Measurements from ENCODE around the gene WBP4. TPM values are rescaled to one million over a fixed set of nuclear protein-coding genes. Genes with fewer than 3 reads are reported as not detected.

Gene WBP4
- total RNA-seq, 1 experiment from 2014 or later = 10.0 TPM

GRCh38 chr13:41026788-41027187 is 34.5 kb upstream of the WBP4 start:
- H3K4me1 ChIP-seq (ENCODE audit: control insufficient read depth, insufficient read depth, low read length) = 0 out of 2 replicates have a peak, but pooled peaks cover 2% of the 10 kb centered on the region
- no peak overlapping the region for H3K27ac ChIP-seq (ENCODE audit: low read length)
- TF ChIP-seq POLR2AphosphoS5 (IDR thresholded peaks at IDR 0.05; ENCODE audit: low read depth, low read length) = no peak
- TF ChIP-seq CTCF (IDR thresholded peaks at IDR 0.05) = no peak
- no peak for TF ChIP-seq TCF7L2 (IDR thresholded peaks at IDR 0.05; ENCODE audit: low read depth, low read length)
- TF ChIP-seq SIN3A (IDR thresholded peaks at IDR 0.05; ENCODE audit: borderline replicate concordance, insufficient read depth, low read depth, low read length) = no peak
- no peak for TF ChIP-seq REST (IDR thresholded peaks at IDR 0.05; ENCODE audit: insufficient read depth in 1 of 2, low read depth in 2 of 2, low read length in 1 of 2)
- ChIA-PET POLR2A (no interaction called here), CTCF (no interaction called here)
- no peaks in the 10 kb centered on the region for H3K9me3 ChIP-seq (ENCODE audit: control insufficient read depth, insufficient read depth, low read depth, low read length)
- intact Hi-C loops (cut with micrococcal nuclease; ENCODE audit: unreplicated experiment) (no loop called here), in situ Hi-C loops (cut with HindIII; ENCODE audit: low pct_unique_long_range_greater_than_20kb, low sequenced_read_pairs) (no loop called here)
- no peak overlapping the region for H3K4me3 ChIP-seq (ENCODE audit: low read depth in 2 of 2, low read length in 2 of 2)
- no peak for ATAC-seq
- no peaks in the 10 kb centered on the region for H3K36me3 ChIP-seq (ENCODE audit: control insufficient read depth, insufficient read depth, low read length)
- BruUV-seq (replicated peaks) = no TSS peak
- no peak for DNase-seq (ENCODE audit: low read depth, low spot score)
- H3K27me3 ChIP-seq (ENCODE audit: control insufficient read depth, insufficient read depth, low read length) = no peaks in the 10 kb centered on the region

- no peak for TF ChIP-seq POLR2AphosphoS5 (IDR thresholded peaks at IDR 0.05; ENCODE audit: low read depth, low read length)
- no peak for TF ChIP-seq CTCF (IDR thresholded peaks at IDR 0.05)
- TF ChIP-seq TCF7L2 (IDR thresholded peaks at IDR 0.05; ENCODE audit: low read depth, low read length) = no peak
- TF ChIP-seq SIN3A (IDR thresholded peaks at IDR 0.05; ENCODE audit: borderline replicate concordance, insufficient read depth, low read depth, low read length) = no peak
- no peak for TF ChIP-seq REST (IDR thresholded peaks at IDR 0.05; ENCODE audit: insufficient read depth in 1 of 2, low read depth in 2 of 2, low read length in 1 of 2)
- no peak overlapping the region for H3K27ac ChIP-seq (ENCODE audit: low read length)
- H3K4me3 ChIP-seq (ENCODE audit: low read depth in 2 of 2, low read length in 2 of 2) = no peak overlapping the region
- ChIA-PET CTCF (no interaction called here), POLR2A (no interaction called here)
- in situ Hi-C loops (cut with HindIII; ENCODE audit: low pct_unique_long_range_greater_than_20kb, low sequenced_read_pairs) = no loop called here
- no peaks in the 10 kb centered on the region for H3K9me3 ChIP-seq (ENCODE audit: control insufficient read depth, insufficient read depth, low read depth, low read length)
- no TSS peak for BruUV-seq (replicated peaks)
- ATAC-seq (no peak), DNase-seq (ENCODE audit: low read depth, low spot score) (no peak)
- no peaks in the 10 kb centered on the region for H3K36me3 ChIP-seq (ENCODE audit: control insufficient read depth, insufficient read depth, low read length)
- no peaks in the 10 kb centered on the region for H3K27me3 ChIP-seq (ENCODE audit: control insufficient read depth, insufficient read depth, low read length)
- H3K4me1 ChIP-seq (ENCODE audit: control insufficient read depth, insufficient read depth, low read length) = 0 out of 2 replicates have a peak, but pooled peaks cover 2% of the 10 kb centered on the region
- intact Hi-C loops (cut with micrococcal nuclease; ENCODE audit: unreplicated experiment) = no loop called here
Observed at GRCh38 chr13:41028051-41028450, 33.3 kb upstream of the WBP4 start.

Measured in Panc1 (cell line).